OCI-LY1 (cell line): ENCODE measurements around the gene ACYP1.

ENCODE experiments used
- CTCF ChIP-seq: fragments of 200-600 bp; sonication (generic), shearing (Covaris generic); IDR thresholded peaks from 2 replicates; pipeline ENCODE4 v1.5.1; 2017; ENCODE audit warnings: mild to moderate bottlenecking, antibody characterized with exemption, low read length, moderate library complexity, mixed read lengths
- EZH2 ChIP-seq: fragments of 200-600 bp; sonication (generic), shearing (Covaris generic); IDR thresholded peaks from 2 replicates; pipeline ENCODE4 v1.8.0; 2017; ENCODE audit warnings: borderline replicate concordance, mixed run types, mild to moderate bottlenecking, antibody characterized with exemption, low read length, moderate library complexity, mixed read lengths

GRCh38 chr14:75053396-75054291 is 10.2 kb downstream of the ACYP1 start:
- TF ChIP-seq CTCF (no peak), EZH2 (no peak)
